ENCODE measurements around the gene HOXA4.

HOXA4 gene

GRCh38 chr7:27131390-27131819 lies 848 bp upstream of the HOXA4 start:
- DNase-seq = no peak

DNA sequence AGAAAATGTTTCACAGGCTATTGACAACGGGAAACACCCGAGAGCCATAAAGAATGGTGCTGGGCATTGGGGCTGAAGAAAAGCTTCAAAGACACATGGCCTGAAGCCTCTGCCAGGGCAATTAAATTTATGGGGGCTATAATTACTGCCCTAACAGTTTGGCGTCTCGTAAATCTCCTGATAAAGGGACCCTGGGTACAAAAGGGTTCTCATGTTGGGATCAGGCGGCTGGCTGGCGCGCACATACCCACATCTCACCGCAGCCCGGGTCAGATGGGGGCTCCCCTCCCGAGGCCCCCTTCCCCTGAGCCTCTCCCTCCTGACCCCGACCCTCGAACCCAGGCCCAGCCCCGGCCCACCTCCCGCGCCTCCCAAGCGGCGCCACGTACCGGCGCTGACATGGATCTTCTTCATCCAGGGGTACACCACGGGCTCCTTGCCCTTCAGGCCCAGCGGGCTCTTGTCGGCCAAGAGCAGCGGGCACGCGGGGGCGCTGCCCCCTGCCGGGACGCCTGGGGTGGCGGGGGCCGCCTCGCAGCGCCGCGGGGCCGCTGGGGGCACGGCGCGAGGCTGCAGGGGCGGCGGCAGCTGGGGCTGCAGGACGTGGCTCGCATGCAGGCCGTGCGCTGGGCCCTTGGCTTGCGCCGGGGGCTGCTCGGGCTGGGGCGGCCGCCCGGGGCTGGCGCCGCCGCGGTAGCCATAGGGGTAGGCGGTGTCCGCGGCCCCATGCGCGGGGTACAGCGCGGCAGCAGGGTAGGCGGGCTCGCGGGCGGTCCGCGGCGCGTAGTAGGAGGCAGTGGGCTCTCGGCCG lies 623 bp downstream of the HOXA4 start:
- no peak for DNase-seq

DNA sequence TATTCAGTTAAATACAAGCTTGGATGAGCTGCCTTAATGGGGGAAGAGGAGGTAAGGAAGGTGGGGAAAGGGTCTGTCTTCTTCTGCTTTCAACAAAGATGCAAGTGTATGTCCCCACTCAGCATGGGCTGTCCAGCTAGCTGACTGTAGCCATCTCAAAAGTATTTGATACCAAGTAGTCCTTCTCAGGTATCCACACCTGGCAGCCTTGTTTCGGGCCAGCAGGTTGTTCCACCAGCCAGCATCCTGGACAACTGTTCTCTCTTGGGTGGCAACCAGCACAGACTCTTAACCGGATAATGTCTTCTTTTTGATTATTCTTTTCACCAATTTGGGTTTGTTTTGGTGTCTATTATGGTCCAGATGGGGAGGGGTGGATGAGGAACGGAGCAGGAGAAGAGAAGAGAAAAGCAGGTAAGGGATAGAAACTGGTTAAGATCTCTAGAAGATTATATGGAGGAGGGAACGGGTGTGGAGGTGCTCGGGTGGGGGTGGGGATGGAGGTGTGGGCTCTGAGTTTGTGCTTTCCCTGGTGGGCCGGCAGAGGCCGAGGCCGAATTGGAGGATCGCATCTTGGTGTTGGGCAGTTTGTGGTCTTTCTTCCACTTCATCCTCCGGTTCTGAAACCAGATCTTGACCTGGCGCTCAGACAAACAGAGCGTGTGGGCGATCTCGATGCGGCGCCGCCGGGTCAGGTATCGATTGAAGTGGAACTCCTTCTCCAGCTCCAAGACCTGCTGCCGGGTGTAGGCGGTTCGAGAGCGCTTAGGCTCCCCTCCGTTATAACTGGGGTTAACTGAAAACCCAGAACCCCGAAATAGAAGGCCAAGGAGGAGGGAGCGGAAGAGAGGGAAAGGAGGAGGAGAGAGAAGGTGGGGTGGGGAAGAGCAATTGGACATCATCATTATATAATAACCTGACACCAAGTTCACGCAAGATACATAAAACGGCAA lies 1.5 kb downstream of the HOXA4 start:
- no peak for DNase-seq

GRCh38 chr7:27128034-27128433 lies 2.5 kb downstream of the HOXA4 start:
- no peak for DNase-seq

GRCh38 chr7:27126596-27127327 lies 3.8 kb downstream of the HOXA4 start:
- DNase-seq = no peak

GRCh38 chr7:27125986-27126394 lies 4.6 kb downstream of the HOXA4 start:
- DNase-seq = no peak

DNA sequence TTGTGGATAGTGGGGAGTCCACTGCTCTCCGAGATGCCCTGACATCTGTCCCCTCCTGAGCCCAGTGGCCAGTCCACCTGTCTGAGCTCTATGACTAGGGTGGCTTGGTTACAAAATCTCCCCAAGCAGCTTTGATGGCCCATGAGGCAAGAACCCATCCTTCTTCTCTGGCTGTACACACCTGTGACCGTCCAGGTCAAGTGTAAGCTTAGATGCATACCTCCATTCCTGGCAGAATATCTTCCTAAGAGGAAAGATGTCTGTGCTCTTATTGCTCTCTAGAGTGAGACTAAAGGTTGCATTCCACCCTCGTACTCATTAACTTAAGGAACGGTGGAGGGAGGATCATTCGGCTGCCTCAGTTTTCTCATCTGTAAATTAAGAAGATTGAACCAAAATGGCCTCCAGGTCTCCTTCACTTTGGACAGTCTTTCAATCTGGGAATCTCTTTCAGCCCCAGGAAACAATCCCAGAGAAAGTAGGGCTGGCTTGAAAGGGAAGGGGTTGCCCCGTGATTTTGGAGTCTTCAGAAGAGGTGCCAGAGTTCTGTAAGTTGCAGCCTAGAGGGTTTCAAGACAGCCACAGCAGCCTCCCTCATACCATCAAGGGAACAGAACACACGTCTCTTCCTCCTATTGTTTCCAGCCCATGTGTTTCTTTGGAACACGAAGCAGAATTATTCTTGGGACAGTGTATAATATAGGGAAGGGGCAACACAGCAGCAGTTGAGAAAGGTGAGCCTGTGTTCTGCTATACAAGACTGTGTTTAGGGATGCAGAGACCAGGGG lies 5.5 kb downstream of the HOXA4 start:
- DNase-seq = no peak

DNA sequence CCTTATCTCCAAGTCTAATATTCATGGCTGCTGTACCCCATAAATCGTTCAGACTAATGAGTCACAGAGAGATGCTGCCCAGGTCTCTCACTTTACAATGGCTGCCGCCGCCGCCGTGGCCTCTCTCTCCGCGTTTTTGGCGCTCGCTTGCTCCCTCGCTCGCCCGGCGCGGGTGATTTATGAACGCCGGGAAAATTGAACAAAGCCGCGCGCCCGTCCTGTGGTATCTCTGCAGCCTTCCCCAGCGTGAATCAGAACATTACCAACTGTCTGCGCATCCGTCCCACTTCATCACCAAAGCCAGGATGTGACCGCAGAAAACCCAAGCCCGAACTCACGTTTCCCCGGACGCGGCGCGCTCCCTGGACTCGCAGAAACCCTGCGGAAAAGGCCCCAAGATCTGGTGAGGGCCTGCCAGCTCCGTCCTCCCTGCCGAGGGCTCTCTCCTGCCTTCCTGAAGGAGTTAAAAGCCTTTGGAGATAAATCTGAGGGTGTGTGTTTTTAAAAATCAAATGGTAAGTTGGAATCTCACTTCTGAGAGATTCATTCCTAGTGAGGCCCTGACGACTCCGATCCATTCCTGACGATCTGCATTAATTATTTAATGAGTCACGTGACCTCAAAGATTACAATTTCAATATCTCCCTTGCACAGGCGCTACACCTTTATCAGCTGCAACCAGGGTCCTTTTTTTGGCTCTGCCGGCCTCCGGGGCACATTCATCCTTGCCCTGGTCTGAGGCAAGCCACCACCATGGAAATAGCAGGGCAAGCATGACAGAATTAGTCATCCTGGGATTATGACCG lies 6.3 kb downstream of the HOXA4 start:
- no peak for DNase-seq

DNA sequence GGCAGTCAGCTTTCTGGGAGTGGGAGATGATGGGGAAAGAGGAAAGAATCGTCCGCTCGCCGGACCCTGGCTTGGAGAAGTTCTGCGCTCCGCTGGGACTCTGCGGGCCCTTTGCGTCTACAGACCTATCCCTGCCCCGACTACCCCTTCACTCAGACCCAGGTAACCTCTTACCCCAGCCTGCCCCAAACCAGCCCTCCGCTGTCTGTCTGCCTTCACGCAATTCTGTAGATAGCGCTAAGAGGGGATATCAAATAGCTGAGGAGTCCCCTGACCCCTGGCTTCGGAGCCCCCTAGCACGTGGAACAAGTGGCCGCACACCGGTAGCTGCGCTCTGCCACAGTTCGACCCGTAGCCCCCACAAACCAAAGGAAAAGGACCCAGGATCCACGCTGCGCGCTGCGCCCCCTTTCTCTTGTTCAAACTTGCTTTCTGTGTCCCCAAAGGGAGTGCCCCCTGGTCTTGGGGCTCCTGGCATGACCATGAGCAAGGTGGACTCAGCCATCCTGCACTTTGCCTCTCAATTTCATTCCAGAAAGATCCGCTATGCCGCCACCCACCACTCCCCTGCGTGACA lies 7.0 kb downstream of the HOXA4 start:
- no peak for DNase-seq

DNA sequence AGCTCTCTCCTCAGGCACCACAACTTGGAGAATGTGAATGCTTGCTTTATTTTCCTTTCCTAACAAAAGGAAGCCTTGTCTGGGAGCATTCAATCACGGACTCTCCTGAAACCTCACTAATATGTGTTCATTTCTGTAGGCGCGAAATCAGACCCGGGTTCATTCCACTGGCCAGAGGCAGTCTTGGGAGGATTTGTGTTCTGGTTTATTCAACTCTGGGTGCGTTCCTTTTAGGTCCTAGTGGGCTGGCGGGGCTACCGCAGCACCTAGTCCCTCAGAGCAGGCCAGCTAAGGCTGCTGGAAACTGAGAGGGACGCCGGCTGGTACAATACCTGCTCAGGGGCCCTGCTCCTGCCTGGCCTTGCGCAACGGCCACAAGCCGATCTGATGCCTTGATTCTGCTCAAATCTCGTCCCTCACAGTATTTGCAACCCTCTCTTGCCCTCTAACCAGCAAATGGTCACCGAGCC lies 7.5 kb downstream of the HOXA4 start:
- no peak for DNase-seq

DNA sequence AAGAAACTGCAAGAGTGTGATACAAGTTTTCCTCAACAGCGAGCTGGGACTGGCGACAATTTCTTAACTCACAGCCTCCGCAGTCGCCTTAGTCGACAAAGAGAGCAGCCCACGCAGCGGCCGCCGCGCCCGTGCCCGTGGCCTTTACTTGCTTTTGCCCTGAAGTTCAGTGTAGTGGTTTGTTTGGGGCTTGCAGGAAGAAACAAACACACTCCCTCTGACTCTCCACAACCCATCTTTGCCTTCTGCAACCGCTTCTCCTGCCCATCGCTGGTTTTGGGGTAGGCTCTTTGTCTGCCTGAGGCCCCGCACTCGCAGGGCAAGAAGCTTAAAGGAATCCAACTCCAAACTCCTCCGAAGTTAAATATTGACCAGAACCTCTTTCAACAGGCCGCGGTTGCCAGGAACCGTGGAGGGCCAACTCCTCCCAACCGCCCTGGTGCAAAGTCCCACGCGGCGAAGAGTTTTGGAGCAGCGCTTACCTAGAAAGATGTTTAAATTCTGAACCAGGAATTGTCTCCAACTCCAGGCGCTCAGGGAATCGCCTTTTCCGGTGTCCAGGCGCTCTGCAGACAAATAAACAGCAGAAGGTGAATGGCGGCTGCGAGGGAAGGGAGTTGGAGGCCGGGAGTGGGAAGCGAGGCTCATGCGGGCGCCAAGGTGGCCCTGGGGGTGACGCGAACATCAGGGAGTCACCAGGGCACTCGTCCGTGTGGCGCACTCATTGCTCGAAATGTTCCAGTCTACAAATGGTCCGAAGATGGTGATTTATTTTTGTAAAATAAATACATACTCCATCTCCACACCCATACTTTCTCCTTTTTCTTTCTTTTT lies 8.3 kb downstream of the HOXA4 start:
- DNase-seq = no peak

DNA sequence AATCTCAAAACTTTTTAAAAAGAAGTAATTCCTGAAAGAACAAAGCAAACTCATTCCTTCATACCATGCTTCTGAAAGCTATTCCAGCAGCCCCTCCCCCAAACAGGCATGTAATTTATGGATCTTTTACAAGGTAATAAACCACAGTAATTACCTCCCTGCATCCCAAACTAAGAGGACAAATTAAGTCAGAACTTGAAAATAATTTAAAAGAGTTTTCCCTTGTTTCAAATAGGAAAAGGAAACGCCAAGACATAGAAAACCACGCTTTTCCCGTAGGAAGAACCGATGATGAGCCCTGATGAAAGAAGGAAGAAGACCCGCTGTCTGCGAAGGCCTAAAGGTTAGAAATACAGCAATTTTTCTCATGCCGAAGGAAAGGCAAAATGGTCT lies 8.9 kb downstream of the HOXA4 start:
- no peak for DNase-seq

DNA sequence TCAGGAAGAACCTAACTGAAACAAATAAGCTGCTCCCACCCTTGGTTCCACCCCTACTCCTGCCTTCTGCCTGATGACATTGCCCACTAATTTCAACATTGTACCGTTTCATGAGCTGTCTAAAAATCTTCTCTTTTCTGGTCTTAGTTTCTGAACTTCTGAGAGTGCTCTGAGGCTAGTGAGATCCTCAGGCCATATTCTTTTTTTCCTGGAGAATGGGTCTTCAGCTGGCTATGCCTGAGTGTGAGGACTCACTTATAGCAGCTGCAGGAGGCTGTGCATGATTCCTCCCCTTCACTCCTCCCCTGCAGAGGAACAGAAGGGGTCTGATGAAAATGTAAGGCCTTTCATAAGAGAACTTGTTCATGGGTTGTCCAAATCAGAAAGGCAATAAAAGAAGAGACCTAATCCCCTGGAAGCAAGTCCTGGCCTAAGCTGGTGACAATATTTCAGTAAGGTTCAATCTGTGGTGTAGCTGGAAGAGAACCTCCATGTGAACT lies 11.1 kb downstream of the HOXA4 start:
- DNase-seq = no peak

DNA sequence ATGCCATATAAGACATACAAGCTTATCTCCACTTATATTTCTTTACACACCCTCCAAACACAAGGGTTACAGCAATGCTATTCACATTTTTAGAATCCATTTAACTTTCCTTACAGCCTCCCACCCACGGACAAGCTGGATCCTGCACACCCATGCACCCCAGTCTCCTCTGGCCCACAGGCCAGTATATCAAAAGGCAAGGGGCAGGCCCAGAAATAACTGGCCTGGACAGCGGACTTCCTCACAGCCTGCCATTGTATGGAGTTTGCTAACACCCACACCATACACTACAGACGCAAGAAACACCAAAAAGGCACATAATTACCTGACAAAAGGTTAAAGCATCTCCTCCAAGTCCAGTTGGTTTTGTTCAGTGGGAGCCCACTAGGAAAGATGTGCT lies 12.0 kb downstream of the HOXA4 start:
- DNase-seq = no peak

GRCh38 chr7:27117887-27118491 lies 12.6 kb downstream of the HOXA4 start:
- no peak for DNase-seq

DNA sequence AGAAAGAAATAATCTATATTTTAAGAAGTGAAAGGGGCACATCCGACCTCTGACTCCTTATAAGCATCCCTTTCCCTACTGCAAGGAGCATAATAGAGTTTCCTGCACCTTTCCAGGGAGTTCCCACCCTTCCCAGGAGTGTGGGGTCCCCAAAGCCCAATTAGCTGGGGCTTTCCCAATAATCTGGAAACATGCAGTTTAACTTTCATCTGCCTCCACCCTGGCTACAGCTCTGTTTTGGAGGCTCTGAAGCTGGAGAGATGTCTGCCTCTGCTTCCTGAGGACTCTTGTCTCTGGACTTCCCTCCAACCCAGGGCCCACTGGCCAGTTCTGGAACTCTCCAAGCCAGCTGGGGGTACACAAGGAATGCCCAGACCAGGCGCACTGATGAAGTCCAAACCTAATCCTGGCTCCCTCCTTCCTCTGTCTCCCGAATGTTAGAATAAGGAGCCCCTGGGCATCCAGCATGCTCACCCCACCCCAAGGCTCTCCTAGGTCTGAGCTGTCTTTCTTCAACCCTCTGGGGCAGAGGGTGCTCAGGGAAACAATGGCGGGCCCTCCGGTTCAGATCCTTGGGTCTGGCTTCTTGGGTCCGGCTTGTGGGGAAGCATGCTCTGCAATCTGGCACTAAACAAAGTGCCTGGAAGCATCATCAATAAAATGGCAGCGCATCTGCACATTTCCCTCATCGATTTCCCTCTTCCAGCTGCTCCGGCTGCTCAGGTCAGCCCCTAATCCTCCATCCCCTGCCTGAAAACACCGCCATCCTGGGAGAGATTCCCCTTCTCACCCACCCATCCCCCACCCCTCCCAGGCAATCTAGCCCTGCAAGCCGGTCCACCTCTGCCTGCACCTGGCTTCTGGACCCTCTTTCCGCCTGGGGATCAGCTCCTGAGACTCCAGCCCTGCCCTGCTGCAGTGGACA lies 13.3 kb downstream of the HOXA4 start:
- no peak for DNase-seq

DNA sequence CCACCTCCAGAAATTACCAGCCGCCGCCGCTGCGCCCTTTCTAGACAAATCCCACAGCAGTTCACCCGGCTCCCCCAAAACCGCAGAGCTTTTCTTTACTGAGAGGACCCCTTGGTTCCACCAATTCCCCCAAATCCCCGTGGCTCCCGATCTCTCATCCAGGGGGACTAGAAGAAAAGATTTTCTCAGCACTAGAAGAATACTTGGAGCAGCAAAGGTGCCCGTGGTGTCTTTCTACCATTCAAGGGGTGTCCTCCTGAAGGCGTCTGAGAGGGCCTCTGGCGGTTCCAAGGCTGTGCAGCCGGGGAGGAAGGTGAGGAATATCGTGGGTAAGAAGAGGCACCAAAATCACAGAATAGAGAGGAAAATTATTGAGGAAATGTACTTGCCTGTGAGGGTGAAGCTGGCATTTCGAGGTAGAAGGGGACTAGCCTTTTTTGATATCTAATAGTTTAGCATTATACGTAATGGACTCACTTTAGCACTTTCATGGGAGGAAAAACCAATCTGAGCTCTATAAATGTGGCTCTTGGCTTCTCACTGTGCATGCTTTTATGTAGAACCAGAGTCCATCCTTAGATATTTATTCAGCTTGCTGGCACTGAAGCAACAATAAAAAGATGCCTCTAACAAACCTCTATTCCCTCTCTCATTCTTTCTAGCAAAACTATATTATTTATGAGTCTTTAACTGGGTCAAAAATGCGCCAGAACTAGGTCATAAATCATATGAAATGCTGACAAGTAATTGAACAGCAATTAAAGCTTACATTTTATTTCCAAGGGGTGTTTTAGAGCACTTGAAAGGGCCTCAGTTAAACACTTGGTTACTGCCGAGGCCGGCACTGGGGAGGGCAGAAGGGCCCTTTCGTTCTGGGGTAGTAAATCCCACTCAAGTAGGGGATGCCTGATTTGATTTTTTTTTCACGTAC lies 14.3 kb downstream of the HOXA4 start:
- DNase-seq = no peak
